ENCODE results near the gene PIGO. TPM values are rescaled to one million over a fixed set of nuclear protein-coding genes. Genes with fewer than 3 reads are reported as not detected.
A peak's percentile ranks its signal among the peaks of the same experiment; 100 is the strongest.

The PIGO gene
- total and polyA plus RNA-seq, 9 of the 15 experiments (the other 6 are each of a cell fraction or from before 2014, with no cell fraction given) = 5.4 to 13.7 (median 9.7) TPM

GRCh38 chr9:35051069-35051967 lies 45.1 kb downstream of the PIGO start (continued):
- TF ChIP-seq, protein P1, sequence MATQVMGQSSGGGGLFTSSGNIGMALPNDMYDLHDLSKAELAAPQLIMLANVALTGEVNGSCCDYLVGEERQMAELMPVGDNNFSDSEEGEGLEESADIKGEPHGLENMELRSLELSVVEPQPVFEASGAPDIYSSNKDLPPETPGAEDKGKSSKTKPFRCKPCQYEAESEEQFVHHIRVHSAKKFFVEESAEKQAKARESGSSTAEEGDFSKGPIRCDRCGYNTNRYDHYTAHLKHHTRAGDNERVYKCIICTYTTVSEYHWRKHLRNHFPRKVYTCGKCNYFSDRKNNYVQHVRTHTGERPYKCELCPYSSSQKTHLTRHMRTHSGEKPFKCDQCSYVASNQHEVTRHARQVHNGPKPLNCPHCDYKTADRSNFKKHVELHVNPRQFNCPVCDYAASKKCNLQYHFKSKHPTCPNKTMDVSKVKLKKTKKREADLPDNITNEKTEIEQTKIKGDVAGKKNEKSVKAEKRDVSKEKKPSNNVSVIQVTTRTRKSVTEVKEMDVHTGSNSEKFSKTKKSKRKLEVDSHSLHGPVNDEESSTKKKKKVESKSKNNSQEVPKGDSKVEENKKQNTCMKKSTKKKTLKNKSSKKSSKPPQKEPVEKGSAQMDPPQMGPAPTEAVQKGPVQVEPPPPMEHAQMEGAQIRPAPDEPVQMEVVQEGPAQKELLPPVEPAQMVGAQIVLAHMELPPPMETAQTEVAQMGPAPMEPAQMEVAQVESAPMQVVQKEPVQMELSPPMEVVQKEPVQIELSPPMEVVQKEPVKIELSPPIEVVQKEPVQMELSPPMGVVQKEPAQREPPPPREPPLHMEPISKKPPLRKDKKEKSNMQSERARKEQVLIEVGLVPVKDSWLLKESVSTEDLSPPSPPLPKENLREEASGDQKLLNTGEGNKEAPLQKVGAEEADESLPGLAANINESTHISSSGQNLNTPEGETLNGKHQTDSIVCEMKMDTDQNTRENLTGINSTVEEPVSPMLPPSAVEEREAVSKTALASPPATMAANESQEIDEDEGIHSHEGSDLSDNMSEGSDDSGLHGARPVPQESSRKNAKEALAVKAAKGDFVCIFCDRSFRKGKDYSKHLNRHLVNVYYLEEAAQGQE (IDR thresholded peaks at IDR 0.05; ENCODE audit: borderline replicate concordance) = peak; percentile 54
- TF ChIP-seq, protein P1 (CRISPR knock-in tag; IDR thresholded peaks at IDR 0.05; ENCODE audit: low read depth) = no peak
- peak; percentile 53 to 76; a peak in 3 of 4 replicates for TF ChIP-seq FOXK2 (conservative IDR thresholded peaks at IDR 0.05 in 1 of 2, IDR thresholded peaks at IDR 0.05 in 1 of 2; ENCODE audit: low read depth in 2 of 2)
- peak in 1 of 2 experiments; percentile 20; a peak in 1 of 4 replicates for TF ChIP-seq RCOR1 (IDR thresholded peaks at IDR 0.05; ENCODE audit: borderline replicate concordance in 1 of 2, low read depth in 2 of 2, low read length in 2 of 2)
- TF ChIP-seq YY1 (IDR thresholded peaks at IDR 0.05; ENCODE audit: borderline replicate concordance in 1 of 3, control insufficient read depth in 1 of 3, extremely low read depth in 1 of 3, insufficient read depth in 3 of 3, insufficient read length in 1 of 3, insufficient replicate concordance in 2 of 3, low read depth in 1 of 3, low read length in 2 of 3) = peak in 1 of 3 experiments; percentile 9
- TF ChIP-seq ZNF592 (IDR thresholded peaks at IDR 0.05) = 0 out of 2 replicates have a peak, but pooled peaks have one; percentile 44
- TF ChIP-seq, protein P2, sequence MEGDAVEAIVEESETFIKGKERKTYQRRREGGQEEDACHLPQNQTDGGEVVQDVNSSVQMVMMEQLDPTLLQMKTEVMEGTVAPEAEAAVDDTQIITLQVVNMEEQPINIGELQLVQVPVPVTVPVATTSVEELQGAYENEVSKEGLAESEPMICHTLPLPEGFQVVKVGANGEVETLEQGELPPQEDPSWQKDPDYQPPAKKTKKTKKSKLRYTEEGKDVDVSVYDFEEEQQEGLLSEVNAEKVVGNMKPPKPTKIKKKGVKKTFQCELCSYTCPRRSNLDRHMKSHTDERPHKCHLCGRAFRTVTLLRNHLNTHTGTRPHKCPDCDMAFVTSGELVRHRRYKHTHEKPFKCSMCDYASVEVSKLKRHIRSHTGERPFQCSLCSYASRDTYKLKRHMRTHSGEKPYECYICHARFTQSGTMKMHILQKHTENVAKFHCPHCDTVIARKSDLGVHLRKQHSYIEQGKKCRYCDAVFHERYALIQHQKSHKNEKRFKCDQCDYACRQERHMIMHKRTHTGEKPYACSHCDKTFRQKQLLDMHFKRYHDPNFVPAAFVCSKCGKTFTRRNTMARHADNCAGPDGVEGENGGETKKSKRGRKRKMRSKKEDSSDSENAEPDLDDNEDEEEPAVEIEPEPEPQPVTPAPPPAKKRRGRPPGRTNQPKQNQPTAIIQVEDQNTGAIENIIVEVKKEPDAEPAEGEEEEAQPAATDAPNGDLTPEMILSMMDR (IDR thresholded peaks at IDR 0.05 in 2 of 3, conservative IDR thresholded peaks at IDR 0.05 in 1 of 3; ENCODE audit: insufficient read depth in 2 of 3, low read depth in 1 of 3, low read length in 3 of 3) = peak; percentile 68 to 71 (median 70)

All from K562 (cell line).